ENCODE data around the gene CBX8.
A peak's percentile ranks its signal among the peaks of the same experiment; 100 is the strongest.
"Not testable (repeated sequence)": the region's sequence is repeated elsewhere in the genome, so short reads cannot be mapped to it uniquely, and the experiment has no call there.

Gene CBX8

DNA sequence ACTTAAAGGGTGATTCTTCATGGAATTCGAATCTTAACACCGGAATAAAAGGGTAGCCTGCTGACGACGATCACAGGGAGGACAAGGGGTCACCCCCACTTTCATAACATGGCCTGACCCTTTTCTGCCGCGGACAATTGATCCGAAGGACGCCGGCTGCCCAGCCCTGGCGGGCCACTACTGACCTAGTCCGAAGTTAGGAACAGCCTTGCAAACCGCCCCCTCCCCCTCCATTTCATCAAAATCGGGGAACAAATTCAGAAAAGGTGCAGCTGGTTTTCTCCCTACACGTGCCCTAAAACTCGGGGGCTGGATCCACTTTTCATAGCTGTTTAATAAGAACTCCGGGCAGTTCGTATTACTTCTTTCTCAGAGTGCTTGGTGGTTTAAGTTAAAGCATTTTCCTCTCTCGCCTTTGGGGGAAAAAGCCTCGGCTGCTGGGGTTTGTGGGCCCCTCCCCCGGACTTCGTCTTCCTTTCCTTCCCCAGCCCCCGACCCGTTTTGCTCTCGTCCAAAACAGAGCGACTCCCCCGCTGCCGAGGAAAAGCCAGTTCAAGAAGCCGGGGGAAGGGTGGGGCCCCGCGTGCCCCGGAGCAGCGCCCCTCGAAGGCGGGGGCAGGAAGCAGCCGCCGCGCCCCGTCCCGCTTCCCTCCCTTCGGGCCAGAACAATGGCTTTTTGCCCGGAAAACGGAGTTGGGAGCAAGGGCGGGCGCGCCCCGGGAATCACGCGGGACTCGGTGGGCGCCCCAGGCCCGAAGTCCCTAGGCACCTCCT, 19.6 kb downstream of the CBX8 start:
- peak; percentile 58 for DNase-seq

DNA sequence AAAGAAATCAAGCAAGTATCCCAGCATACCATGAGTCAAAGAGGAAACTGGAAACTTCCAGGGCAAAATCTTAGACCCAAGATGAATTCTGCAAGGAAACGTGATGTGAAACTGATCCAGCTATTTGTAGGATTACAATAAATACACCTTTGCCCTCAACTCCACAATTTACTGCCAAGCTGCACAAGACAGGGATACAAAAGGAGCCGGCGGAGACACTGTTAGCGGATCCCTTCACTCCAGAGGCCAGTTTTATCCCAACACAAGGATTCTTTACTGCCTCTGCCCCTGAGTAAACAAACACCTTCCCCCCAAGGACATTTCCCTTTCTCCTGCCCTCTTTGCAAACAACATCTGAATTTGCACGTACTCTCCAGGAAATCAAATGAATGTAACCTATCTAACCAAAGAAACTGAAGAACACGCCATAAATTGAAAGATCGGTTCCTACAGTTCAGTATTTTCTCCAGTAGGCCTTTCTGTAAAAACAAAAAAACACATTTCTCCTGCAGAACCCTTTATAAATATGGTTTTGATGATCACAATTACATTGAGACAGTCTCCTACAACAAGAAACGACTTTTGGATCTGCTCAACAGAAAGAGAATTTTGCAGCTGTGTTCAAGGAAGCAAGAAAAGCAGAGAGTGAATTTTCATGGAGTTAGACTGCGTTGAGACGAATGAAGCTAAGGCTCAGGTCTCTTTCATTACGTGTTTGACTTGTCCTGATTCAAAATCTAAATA, 20.3 kb downstream of the CBX8 start:
- DNase-seq = no peak

DNA sequence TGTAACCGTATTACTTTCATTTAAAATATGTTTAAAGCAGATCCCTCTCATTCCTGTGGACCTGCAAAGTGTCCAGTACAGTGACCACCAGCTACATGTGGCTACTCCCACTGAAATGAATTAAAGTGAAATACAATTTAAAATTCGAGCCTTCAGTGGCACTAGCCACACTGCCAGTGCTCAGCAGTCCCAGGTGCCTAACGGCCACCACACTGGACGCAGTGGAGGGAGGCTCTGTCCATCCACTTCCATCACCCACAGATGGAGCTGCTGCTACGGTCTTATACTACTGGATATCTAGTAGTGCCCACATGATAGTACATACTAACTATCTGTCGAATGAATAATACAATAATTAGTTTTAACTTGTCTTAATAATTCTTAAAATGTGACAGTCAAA, 21.2 kb downstream of the CBX8 start:
- DNase-seq = no peak

DNA sequence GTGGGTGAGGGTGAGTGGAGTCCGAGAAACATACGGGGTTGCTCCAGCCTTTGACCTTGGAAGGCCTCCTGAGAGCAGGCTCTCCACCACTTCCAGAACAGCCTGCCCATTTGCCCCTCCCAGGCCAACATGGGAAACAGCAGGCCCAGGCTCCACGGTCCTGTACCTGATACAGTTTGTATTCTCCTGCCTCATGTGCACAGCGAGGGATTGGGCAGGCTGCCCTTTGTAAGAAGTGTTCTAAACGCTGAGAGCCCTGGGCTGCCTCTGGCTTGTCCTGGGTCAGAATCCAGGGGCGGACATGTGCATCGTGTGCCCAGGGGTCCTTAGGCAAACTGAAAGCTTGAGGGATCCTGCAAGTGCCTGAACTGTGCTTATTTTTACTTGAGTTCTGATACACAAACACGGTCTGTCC, 22.3 kb downstream of the CBX8 start:
- DNase-seq = no peak

DNA sequence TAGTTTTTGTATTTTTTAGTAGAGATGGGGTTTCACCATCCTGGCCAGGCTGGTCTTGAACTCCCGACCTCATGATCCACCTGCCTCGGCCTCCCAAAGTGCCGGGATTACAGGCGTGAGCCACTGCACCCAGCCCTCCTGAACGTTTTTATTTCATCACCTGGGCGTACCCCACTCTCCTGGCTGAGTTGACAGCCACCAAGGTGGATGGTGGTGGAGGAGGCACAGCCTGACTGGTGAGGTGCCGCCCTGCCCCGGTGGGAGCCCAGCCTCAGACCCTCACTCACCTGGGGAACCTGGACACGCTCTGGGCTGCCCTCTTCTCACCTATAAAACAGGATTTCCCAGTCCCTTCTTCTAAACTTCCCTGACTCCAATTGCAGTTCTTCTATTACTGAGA, 24.2 kb downstream of the CBX8 start:
- DNase-seq = not testable (repeated sequence)

DNA sequence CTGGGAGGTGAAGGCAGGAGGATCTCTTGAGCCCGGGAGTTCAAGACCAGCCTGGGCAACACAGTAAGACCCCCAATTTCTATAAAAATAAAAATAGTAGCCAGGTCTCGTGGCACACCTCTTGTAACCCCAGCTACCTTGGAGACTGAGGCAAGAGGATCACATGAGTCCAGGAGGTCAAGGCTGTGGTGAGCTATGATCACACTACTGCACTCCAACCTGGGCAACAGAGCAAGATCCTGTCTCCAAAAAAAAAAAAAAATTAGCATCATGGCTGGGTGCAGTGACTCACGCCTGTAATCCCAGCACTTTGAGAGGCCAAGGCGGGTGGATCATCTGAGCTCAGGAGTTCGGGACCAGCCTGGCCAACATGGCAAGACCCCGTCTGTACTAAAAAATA, 25.6 kb downstream of the CBX8 start:
- no peak for DNase-seq

DNA sequence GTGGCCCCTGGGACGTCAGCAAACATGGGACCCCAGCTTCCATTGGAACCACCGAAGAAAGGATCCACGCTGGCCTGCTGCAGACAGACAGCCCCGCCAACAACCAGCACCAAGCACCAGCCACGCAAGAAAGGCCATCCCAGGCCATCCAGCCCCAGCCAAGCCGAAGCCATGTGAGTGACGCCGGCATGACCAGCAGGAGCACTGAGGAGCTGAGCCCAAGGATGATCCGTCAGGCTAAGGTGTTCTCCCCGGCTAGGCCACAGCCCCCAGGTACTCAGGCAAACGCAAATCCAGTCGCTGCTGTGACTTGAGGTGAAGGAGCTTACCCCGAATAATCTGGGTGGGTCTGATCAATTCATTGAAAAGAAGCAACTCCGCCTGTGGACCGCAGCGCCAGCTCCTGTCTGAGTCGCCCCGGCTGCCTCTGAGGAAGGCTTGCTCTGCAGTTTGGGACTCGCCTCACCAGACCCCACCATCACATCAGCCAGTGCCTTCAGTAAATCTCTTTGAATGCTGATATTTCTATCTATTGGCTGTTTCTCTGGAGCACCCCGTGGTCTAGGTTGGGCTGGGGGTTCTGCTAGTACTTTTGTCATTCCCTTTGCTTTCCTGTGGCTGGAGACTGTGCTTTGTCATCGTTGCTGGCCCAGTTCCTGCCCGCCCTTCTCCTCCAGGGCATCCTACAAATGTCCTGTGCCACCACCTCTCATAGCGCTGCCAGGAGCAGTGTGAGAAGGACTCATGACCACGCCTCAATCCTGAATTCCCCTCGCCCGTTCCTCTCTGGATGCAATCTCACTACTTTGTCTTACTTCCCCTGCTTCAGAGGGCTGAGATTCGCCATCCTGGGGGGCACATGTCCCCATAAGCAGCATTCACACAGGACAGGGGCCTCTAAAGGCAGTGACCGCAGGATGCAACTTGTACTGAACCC, 27.0 kb downstream of the CBX8 start:
- DNase-seq = no peak

DNA sequence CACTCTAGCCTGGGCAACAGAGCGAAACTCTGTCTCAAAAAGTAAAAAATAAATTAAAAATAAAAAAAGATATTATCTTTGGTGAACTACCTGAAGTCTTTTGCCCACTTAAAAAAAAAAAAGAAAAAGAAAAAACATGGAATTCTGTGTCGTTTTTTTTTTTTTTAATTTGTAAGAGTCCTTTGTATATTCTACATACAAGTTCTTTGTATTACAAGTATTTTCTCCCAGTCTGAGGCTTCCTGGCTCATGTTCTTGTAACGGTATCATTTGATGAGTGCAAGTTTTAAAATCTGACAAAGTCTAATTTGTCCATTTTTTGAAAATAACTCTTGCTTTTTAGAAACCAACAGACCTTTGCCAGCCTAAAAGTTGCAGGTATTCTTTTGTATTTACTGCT, 31.2 kb downstream of the CBX8 start:
- DNase-seq = no peak

DNA sequence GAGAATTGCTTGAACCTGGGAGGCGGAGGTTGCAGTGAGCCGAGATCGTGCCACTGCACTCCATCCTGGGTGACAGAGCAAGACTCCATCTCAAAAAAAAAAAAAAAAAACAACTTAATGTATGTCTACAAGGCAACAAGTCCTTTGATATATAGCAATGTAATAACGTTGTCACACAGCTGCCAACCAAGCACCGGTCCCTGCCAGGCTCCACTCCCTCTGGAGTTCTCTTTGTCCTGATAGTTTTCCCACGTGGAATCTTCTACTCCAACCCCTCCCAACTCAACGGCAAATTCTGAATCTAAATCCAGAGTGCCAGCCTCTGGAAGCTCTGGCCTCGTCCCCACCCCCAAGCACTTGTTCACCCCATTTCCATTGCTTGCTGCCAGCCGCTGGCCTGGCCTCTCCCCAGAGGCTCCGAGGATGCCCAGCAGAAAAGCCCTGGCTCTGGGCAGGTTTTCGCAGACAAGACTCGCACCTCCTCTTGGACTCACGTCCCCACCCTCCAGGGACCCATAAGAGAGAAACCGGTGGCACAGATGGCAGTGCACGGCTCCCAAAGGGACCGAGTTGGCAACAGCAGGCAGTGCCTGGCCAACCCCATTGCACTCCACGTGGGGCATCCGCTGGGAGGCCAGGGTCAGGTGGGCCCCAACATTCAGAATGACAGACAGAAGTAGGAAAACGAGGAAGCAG, 34.8 kb downstream of the CBX8 start:
- DNase-seq = no peak

DNA sequence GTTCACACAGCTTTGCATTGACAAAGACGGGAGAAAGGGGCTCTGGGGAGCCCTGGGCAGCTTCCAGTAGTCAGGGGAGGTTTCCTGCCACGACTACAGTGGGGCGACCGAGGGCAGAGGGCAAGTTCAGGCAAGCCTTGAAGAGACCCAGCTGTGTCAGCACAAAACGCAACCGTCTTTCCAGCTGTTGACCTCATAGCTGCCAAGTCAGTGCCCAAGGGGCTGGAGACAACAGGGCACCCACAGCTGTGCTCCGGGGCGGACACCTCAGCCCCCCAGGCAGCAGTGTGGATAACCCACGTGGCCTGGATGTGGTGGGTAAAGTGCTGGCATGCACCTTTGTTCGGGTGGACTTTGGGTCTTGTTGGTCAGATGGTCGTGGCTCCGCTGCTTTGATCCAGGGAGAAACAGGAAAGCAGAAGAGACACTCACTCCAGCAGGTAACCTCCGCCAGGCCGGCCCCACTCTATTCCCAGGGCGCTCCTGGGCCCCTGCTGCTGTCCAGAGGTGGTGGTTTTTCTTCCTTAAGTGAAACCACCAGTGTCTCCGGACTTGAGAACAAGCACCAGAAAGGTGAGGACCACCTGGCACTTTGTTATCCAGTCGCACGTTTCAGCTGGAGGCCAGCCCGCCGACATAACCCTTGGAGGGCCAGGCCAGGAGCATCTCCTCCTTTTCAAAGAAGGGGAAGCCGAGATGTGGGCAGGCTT, 36.5 kb downstream of the CBX8 start:
- no peak for DNase-seq

DNA sequence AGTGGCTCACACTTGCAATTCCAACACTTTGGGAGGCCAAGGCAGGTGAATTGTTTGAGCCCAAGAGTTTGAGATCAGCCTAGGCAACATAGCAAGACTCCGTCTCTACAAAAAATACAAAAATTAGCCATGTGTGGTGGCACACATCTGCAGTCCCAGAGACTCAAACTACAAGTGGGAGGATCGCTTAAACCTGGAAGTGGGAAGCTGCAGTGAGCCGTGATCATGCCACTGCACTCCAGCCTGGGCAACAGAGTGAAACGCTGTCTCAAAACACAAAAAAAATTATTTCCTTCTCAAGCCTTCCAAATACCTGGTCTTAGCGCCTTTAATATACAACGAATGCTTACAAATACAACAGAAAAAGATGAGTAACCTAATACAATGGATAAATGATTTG, 38.6 kb downstream of the CBX8 start:
- no peak for DNase-seq

DNA sequence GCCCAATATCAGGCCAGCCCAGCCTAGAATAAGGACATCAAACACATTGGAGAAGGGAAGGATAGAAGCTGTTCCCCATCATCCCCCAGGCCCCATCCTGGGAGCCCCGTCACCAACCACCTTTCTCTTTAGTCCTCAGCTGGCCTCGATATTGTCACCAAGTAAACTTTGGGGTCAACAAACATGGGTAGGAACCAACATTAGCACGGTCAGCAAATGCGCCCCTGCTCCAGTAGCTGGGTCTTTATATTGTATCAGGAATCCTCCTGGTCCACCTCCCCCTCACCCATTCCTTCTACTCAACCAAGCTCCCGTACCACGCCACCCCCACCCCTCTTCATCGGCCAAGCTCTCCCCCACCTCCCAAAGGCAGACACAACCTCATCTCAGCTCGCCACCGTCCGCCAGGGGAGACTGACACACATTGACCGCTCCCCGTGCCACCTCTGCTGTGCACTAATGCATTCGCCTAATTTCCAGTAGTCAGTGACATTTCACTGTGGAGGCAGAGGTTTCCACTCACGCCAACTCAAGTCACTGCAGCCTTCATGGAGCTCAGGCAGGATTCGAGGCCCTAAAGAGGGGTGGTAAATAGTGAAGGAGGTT, 39.6 kb downstream of the CBX8 start:
- DNase-seq = no peak

DNA sequence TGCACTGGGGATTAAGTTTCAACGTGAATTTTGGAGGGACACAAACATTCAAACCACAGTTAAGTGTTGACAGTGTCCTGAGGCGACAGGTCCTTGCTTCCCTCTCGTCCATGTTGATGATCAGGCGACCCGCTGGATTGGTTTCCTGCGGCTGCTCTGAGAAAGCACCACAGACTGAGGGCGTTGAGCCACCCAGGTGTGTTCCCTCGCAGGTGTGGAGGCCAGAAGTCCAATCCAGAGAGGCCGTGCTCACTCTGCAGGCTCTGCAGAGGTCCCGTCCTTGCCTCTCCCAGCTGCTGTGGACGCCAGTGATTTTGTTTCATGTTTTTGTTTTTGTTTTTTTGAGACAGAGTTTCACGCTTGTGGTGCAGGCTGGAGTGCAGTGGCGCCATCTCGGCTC, 41.3 kb downstream of the CBX8 start:
- no peak for DNase-seq

DNA sequence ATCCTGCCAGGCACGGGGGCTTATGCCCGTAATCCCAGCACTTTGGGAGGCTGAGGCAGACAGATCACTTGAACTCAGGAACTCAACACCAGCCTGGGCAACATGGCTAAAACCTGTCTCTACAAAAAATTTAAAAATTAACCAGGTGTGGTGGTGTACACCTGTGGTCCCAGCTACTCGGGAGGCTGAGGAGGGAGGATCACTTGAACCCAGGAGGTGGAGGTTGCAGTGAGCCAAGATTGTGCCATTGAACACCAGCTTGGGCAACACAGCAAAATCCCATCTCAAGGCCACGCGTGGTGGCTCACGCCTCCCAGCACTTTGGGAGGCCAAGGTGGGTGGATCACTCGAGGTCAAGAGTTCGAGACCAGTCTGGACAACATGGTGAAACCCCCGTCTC, 42.0 kb downstream of the CBX8 start:
- not testable (repeated sequence) for DNase-seq

DNA sequence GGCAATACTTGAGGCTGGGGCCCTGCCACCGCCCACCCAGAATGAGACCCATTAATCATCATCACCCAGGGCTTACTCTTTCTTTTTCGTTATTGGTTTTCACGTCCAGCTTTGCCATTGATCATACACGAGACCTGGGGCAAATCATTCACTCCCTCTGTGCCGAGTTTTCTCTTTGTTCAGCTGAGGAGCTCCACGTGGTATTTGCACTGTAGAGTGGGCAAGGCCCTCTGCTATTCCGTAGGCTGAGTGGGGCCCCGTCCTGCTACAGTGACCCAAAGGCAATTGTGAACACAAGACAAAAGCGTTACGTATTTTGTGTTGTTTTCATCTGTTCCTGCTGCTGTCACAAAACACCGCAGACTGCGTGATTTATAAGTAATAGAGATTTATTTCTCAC, 42.5 kb downstream of the CBX8 start:
- DNase-seq = no peak

DNA sequence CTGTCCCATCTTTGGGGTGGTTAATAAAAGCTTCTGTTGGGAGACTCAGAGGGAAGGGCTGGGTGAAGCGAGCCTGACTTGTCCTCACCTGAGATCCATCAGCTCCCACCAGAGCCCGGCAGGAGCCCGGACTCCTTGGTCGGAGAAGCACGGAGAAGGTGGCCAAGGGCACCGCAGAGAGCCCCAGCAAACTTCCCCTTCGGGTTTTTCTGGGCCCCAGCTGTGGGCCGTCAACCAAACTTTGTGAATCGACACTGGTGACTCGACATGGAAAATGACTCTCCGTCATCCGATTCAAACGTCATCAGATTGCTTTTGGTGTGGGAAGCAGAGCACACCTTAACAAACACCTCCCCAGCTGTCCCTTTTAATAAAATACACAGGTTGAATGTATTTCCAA, 44.7 kb downstream of the CBX8 start:
- DNase-seq = no peak

DNA sequence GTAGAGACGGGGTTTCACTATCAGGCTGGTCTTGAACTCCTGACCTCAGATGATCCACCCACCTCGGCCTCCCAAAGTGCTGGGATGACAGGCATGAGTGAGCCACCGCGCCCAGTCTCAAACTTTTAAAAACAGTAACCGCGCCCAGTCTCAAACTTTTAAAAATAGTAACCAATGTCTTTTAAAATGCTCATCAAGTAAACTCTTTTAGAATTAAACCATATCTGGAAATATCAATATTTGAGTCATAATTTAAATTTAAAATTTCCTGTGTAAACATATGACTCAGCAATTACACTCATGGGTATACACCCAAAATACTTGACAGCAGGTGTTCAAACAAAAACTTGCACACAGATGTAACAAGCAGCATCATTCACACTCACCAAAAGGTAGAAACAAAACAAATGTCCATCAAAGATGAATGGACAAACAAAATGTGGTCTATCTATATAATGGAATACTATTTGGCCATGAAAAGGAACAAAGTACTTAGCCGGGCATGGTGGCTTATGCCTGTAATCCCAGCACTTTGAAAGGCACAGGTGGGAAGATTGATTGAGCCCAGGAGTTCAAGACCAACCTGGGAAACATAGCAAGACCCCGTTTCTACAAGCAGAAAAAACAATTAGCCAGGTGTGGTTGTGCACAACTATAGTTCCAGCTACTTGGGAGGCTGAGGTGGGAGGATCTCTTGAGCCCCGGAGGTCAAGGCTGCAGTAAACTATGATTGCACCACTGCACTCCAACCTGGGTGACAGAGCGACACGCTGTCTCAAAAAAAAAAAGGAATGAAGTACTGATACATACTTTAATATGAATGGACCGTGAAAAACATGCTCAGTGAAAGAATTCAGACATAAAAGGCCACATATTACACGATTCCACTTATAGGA, 46.0 kb downstream of the CBX8 start:
- no peak for DNase-seq

DNA sequence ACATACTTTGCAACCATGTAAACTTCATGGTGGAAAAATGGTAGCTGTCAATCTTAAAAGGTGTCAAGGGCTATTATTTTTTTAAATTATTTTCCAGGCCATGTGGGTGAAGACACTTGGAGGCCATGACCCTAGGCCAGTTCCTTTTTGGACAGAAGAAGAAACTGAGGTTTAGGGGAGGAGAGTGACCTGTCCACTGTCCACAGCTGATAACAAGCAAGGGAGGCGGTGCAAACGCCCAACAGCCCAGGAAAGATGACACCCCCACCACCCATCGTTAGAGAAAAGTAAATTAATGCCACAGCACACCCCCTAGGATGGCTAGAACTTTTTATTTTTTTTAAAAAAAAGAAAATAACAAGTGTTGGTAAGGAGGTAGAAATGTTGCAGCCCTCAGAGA, 46.9 kb downstream of the CBX8 start:
- DNase-seq = no peak

DNA sequence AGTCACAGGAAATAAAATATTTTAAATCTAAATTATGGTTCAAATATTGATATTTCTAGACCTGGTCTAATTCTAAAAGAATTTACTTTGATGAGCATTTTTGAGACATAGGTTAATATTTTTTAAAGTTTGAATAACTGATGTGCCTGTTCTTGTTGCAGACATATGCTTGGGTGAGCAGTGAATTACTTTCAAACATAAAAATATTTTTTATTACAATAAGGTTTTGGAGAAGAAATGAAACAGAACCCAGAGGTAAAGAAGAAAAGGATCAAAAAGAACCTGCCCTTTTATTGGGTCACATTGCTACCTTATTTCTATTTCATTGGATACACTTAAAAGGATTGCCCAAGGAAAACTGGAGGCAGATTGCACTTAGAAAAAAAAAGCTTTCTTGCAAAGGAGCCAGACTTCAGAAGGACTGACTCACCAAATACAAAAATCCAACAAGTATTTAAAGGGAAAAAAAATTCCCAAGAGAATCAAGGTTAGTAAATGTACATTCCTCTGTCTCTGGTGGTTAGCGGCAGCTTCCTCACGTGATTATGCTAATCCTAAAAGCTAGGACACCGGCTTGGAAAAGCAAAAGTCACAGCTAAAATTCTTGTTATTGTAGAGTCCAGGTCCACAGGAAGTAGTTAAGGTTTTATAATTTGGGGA, 47.6 kb downstream of the CBX8 start:
- peak; percentile 14 for DNase-seq

Measured in EL (cell line).